Nephron (organoid): ENCODE measurements around the gene B3GLCT.
A peak's percentile ranks its signal among the peaks of the same experiment; 100 is the strongest.

Experiments
- H3K27ac Mint-ChIP-seq, 3 experiments: 2 replicates each; pipeline ENCODE4 v1.8.0; 2020; ENCODE audit warnings: mixed read lengths in 3 of 3, mild to moderate bottlenecking in 2 of 3, moderate library complexity in 1 of 3
- H3K27me3 Mint-ChIP-seq: 2 replicates; pipeline ENCODE4 v1.8.0; 2021; ENCODE audit warnings: low read depth, mild to moderate bottlenecking, moderate library complexity, mixed read lengths
- H3K36me3 Mint-ChIP-seq: 2 replicates; pipeline ENCODE4 v1.8.0; 2020; ENCODE audit warnings: low read depth, mixed read lengths
- H3K4me1 Mint-ChIP-seq: 2 replicates; pipeline ENCODE4 v1.8.0; 2020; ENCODE audit warnings: mixed read lengths
- H3K4me3 Mint-ChIP-seq, 3 experiments: 2 replicates each; pipeline ENCODE4 v1.8.0; 2020; ENCODE audit warnings: mild to moderate bottlenecking in 3 of 3, mixed read lengths in 3 of 3, moderate library complexity in 2 of 3
- H3K9me3 Mint-ChIP-seq: 2 replicates; pipeline ENCODE4 v1.8.0; 2020; ENCODE audit warnings: mixed read lengths
- TF ChIP-seq, protein P1 (sequence below), 3 experiments: fragments of 200-600 bp; sonication (generic); IDR thresholded peaks; one replicate each; pipeline ENCODE4 v1.5.0; 2021; ENCODE audit warnings: antibody characterized with exemption in 3 of 3; ENCODE audit not compliant: unreplicated experiment in 3 of 3

Gene B3GLCT

DNA sequence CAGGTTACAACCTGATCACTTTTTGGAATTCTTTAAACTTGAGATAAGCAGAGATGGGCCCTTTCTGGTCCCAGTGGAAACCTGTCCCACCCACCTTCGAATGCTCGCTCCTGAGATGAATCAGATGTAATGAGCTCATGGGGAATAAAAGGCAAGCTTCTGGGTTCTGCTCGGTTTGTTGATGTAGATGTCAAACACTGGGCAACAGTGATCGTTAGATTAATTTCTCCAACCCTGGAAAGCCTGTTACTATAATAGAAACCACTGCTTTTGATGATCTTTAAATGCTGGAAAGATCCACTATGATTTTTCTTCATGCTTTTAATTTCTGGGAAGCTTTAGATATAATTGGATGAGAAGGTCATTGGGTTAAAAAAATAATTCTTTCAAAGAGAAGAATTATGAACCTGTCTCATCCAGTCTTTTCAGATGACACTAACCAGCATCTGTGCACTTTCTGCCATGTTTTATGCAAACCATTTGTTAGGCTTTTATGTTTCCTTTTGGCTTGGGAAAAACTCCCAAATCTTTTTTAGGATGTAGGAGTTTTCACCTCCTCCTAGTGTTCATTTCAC lies 49.3 kb downstream of the B3GLCT start:
- Mint-ChIP-seq H3K36me3 (peaks cover 37% of the 10 kb centered on the region), H3K27ac (peak overlapping the region; percentile 85 to 93 (median 88)), H3K27me3 (no peaks in the 10 kb centered on the region), H3K4me1 (peaks cover 26% of the 10 kb centered on the region), H3K4me3 (no peak overlapping the region), H3K9me3 (peaks cover 24% of the 10 kb centered on the region)
- TF ChIP-seq, protein P1, sequence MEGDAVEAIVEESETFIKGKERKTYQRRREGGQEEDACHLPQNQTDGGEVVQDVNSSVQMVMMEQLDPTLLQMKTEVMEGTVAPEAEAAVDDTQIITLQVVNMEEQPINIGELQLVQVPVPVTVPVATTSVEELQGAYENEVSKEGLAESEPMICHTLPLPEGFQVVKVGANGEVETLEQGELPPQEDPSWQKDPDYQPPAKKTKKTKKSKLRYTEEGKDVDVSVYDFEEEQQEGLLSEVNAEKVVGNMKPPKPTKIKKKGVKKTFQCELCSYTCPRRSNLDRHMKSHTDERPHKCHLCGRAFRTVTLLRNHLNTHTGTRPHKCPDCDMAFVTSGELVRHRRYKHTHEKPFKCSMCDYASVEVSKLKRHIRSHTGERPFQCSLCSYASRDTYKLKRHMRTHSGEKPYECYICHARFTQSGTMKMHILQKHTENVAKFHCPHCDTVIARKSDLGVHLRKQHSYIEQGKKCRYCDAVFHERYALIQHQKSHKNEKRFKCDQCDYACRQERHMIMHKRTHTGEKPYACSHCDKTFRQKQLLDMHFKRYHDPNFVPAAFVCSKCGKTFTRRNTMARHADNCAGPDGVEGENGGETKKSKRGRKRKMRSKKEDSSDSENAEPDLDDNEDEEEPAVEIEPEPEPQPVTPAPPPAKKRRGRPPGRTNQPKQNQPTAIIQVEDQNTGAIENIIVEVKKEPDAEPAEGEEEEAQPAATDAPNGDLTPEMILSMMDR (IDR thresholded peaks at IDR 0.05; ENCODE audit: unreplicated experiment in 3 of 3), result no peak

DNA sequence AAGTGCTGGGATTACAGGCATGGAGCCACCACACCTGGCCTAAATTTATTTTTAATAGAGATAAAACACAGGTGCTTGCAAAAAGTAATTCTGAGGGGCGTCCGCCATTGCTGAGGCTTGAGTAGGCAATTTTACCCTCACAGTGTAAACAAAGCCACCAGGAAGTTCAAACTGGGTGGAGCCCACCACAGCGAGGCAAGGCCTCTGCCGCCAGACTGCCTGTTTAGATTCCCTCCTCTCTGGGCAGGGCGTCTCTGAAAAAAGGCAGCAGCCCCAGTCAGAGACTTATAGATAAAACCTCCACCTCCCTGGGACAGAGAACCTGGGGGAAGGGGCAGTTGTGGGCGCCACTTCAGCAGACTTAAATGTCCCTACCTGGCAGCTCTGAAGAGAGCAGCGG lies 50.7 kb downstream of the B3GLCT start:
- H3K4me1 Mint-ChIP-seq, result peaks cover 26% of the 10 kb centered on the region
- no peak overlapping the region for H3K4me3 Mint-ChIP-seq

DNA sequence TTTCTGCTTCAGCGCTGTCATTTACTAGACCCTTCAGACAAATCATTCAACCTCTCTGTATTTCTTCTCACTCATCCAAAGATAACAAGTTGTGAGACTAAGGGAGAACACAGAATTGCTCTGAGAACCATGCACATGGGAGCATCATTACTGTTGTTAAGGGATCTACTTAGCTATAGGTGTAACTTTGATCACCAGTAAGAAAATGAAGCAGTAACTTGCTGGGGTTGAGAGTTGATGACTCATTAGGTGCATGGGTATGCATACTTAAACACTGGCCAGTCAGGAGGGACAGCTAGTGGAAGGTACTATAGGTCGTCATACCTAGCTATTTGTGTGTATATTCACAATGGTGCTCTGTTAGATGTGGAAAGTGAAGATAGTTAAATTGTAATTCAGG lies 61.5 kb downstream of the B3GLCT start:
- Mint-ChIP-seq H3K4me1 (no peaks in the 10 kb centered on the region), H3K4me3 (no peak overlapping the region)

More for the DNA sequence above, 50.7 kb downstream of the B3GLCT start:
- Mint-ChIP-seq H3K9me3 (peaks cover 34% of the 10 kb centered on the region), H3K36me3 (peaks cover 49% of the 10 kb centered on the region), H3K27ac (peak overlapping the region in 1 of 3 experiments; percentile 93), H3K27me3 (peaks cover 3% of the 10 kb centered on the region)
- TF ChIP-seq, protein P1 (IDR thresholded peaks at IDR 0.05; ENCODE audit: unreplicated experiment in 3 of 3), result no peak

DNA sequence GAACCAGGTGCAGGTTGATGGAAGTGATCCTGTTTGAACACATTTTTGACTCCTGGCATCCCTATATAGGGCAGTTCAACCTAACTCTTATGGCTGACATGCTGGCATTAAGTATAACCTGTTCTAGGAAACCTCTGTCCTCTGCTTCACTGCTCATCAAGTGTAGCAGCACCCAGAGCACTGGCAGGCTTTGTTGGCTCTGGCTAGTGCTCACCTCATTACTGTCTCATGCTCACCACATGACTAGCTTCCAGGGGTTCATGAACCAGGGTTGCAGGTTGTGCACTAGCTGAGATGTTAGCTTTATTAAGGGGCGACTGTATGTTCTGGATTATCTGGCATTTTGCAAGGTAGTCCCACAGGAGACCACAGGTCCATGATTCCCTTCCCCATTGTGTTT lies 63.6 kb downstream of the B3GLCT start:
- TF ChIP-seq, protein P1 (IDR thresholded peaks at IDR 0.05; ENCODE audit: unreplicated experiment in 3 of 3), result no peak
- Mint-ChIP-seq H3K9me3 (no peaks in the 10 kb centered on the region), H3K36me3 (peaks cover 53% of the 10 kb centered on the region), H3K4me1 (no peaks in the 10 kb centered on the region), H3K27me3 (no peaks in the 10 kb centered on the region), H3K27ac (no peak overlapping the region), H3K4me3 (no peak overlapping the region)

More for the DNA sequence above, 61.5 kb downstream of the B3GLCT start:
- TF ChIP-seq, protein P1 (IDR thresholded peaks at IDR 0.05; ENCODE audit: unreplicated experiment in 3 of 3), result no peak
- H3K27ac Mint-ChIP-seq, result no peak overlapping the region
- no peaks in the 10 kb centered on the region for H3K9me3 Mint-ChIP-seq
- peaks cover 48% of the 10 kb centered on the region for H3K36me3 Mint-ChIP-seq
- H3K27me3 Mint-ChIP-seq, result no peaks in the 10 kb centered on the region

DNA sequence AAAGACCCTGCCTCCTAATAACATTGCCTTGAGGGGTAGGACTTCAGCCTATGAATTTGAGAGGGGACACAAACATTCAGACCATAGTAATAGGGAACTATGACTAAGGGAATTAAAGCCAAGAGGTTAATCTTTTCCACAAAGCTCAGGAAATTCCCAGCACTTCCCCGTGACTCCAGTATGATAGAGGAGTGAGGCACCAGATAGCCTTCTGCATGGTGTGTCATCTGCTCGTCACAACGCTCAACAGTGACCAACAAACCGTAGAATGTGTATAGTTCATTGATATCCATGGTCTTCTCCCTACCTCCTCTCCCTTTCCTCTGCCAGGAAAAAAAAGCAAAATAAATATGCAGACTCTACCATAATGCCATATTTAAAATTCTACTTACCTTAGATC lies 64.4 kb downstream of the B3GLCT start:
- H3K4me1 Mint-ChIP-seq, result no peaks in the 10 kb centered on the region
- H3K4me3 Mint-ChIP-seq, result no peak overlapping the region
- TF ChIP-seq, protein P1 (IDR thresholded peaks at IDR 0.05; ENCODE audit: unreplicated experiment in 3 of 3), result no peak
- H3K9me3 Mint-ChIP-seq, result peaks cover under 1% of the 10 kb centered on the region
- H3K36me3 Mint-ChIP-seq, result peaks cover 60% of the 10 kb centered on the region
- no peaks in the 10 kb centered on the region for H3K27me3 Mint-ChIP-seq
- no peak overlapping the region for H3K27ac Mint-ChIP-seq

DNA sequence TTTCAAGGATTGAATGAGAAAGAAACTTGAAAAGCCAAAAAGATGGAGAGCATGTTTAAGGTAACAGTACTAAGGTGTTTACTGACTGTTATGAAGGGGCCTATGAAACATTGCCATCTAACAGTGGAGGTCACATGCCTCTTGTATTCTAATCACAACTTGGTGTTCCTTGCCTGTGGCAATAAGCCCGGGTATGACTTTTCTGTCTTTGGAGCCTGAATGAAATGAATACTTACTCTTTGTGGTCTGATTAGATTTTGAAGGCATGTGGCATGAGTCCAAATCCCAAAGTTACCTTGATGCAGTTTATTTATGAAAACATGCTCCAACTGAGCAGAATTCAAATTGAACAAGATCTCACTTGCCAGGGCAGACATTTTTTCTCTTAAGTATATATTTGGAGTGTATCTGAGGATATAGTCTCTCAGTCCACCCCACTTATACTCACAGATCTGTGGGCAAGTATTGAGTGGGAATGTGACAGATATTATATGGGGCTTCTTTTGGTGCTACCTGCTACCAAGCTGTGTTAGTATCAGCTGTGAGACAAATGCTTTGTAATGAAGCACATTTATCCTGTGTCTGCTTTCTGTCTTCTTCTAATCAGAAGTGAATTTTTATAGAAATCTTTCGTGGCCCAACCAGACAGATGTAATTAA lies 67.5 kb downstream of the B3GLCT start:
- TF ChIP-seq, protein P1 (IDR thresholded peaks at IDR 0.05; ENCODE audit: unreplicated experiment in 3 of 3), result no peak
- H3K4me1 Mint-ChIP-seq, result no peaks in the 10 kb centered on the region

More for the DNA sequence above, 67.5 kb downstream of the B3GLCT start:
- H3K4me3 Mint-ChIP-seq, result no peak overlapping the region
- no peak overlapping the region for H3K27ac Mint-ChIP-seq
- H3K36me3 Mint-ChIP-seq, result peaks cover 75% of the 10 kb centered on the region
- H3K27me3 Mint-ChIP-seq, result no peaks in the 10 kb centered on the region
- H3K9me3 Mint-ChIP-seq, result peaks cover 12% of the 10 kb centered on the region
